Activated CD4-positive, alpha-beta T cell treated with anti-CD3 and anti-CD28 coated beads for 48 hours (primary cell): ENCODE data around the gene ITPR1.

Experiments used
- DNase-seq: peaks from one replicate; pipeline ENCODE4 v3.0.0-alpha.2; 2020

The ITPR1 gene

GRCh38 chr3:4839278-4839677 is 346.1 kb downstream of the ITPR1 start:
- no peak for DNase-seq

GRCh38 chr3:4841225-4841624 is 348.1 kb downstream of the ITPR1 start:
- no peak for DNase-seq

- DNase-seq, result no peak
Observed at GRCh38 chr3:4841776-4842440, 348.8 kb downstream of the ITPR1 start.

- DNase-seq, result no peak
Observed at GRCh38 chr3:4843619-4844018, 350.5 kb downstream of the ITPR1 start.

GRCh38 chr3:4845882-4846281 is 352.7 kb downstream of the ITPR1 start:
- no peak for DNase-seq

GRCh38 chr3:4846543-4846942 is 353.4 kb downstream of the ITPR1 start:
- no peak for DNase-seq

GRCh38 chr3:4848176-4848825 is 355.2 kb downstream of the ITPR1 start:
- no peak for DNase-seq

GRCh38 chr3:4849136-4849535 is 356.0 kb downstream of the ITPR1 start:
- no peak for DNase-seq

- DNase-seq, result no peak
Observed at GRCh38 chr3:4849739-4850138, 356.6 kb downstream of the ITPR1 start.

GRCh38 chr3:4850211-4850927 is 357.2 kb downstream of the ITPR1 start:
- DNase-seq, result peak; percentile 72

- no peak for DNase-seq
Observed at GRCh38 chr3:4850928-4851265, 357.7 kb downstream of the ITPR1 start.

- DNase-seq, result no peak
Observed at GRCh38 chr3:4852780-4853748, 359.9 kb downstream of the ITPR1 start.

GRCh38 chr3:4853749-4854140 is 360.6 kb downstream of the ITPR1 start:
- no peak for DNase-seq

GRCh38 chr3:4855676-4856075 is 362.5 kb downstream of the ITPR1 start:
- DNase-seq, result no peak

GRCh38 chr3:4856136-4856535 is 363.0 kb downstream of the ITPR1 start:
- DNase-seq, result no peak

GRCh38 chr3:4856564-4856963 is 363.4 kb downstream of the ITPR1 start:
- DNase-seq, result no peak

GRCh38 chr3:4856986-4857385 is 363.8 kb downstream of the ITPR1 start:
- DNase-seq, result no peak

- DNase-seq, result no peak
Observed at GRCh38 chr3:4859788-4860187, 366.6 kb downstream of the ITPR1 start.

- DNase-seq, result no peak
Observed at GRCh38 chr3:4862973-4863372, 369.8 kb downstream of the ITPR1 start.

- DNase-seq, result no peak
Observed at GRCh38 chr3:4864503-4864902, 371.4 kb downstream of the ITPR1 start.

- DNase-seq, result no peak
Observed at GRCh38 chr3:4865714-4866113, 372.6 kb downstream of the ITPR1 start.

GRCh38 chr3:4866866-4867265 is 373.7 kb downstream of the ITPR1 start:
- no peak for DNase-seq

- DNase-seq, result no peak
Observed at GRCh38 chr3:4877173-4877787, 384.1 kb downstream of the ITPR1 start.
